Inferior parietal cortex (tissue), 1 donor: ENCODE measurements around the gene ABHD15.
A peak's percentile ranks its signal among the peaks of the same experiment; 100 is the strongest.
"Not testable (repeated sequence)": the region's sequence is repeated elsewhere in the genome, so short reads cannot be mapped to it uniquely, and the experiment has no call there.

ENCODE experiments used
- DNase-seq: peaks from one replicate; pipeline ENCODE4 v3.0.0-alpha.2; 2016; ENCODE audit errors: extremely low spot score

Gene ABHD15

DNA sequence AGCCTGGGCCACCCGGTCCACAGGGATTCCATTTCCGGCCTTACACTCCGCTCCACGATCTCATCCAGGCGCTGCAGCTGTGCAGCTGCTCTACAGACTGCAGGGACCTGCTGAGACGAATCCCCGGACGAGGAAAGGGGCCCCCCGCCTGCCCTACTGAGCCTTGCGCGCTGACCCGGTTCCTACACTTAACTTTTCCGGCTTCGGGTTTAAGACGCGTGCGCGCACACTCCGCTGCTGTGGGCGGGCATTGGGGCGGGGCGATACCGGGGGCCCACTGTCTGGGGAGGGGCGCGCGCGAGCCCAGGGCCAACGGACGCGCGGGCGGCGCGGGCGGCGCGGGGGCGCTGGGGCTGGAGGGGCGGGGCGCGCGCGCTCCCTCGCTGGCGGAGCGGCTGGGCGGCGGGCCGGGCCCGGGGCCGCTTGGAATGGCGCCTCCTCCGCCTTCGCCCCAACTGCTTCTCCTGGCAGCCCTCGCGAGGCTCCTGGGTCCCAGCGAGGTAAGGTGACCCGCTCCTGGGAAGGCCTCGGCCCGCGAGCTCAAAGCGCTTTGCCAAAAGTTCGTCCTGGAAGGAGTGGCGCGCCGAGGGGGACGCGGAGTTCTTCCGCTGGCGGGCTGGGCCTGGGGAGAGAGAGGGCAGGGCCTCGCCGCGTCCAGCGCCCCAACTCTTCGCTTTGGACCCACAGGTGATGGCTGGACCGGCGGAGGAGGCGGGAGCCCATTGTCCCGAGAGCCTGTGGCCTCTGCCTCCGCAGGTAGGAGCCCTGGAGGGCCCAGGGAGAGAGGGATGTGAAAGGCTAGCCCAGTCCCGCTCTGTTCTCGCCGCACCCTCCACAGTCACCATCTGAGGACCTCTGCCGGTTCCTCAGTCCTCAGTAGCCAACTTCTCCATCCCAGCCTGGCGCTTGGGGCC, 1.8 kb upstream of the ABHD15 start, which contains the start of gene TP53I13:
Gene TP53I13 (plus strand): TSS at position 371 of the 914 bp plus-strand sequence. CDS start 58 bp downstream, at position 429.
- DNase-seq: peak; percentile 61

- no peak for DNase-seq
These were observed 905 bp upstream of the ABHD15 start for GRCh38 chr17:29567554-29568330.

DNA sequence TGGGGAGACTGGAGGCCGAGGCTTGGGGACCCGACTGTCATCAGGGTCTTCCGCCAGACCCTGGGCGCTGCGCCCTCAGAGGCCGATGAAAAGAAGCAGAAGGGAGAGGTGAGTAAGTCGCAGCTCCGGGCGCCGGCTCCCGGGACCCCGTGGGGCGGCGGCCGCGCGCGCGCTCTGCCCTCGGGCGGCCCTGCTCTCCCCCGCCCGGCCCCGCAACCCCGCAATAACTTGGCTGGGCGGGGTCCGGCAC, 392 bp upstream of the ABHD15 start:
- DNase-seq: no peak

GRCh38 chr17:29565643-29566472, 979 bp downstream of the ABHD15 start:
- DNase-seq: no peak

GRCh38 chr17:29563816-29564215, 3.0 kb downstream of the ABHD15 start:
- DNase-seq: no peak

DNA sequence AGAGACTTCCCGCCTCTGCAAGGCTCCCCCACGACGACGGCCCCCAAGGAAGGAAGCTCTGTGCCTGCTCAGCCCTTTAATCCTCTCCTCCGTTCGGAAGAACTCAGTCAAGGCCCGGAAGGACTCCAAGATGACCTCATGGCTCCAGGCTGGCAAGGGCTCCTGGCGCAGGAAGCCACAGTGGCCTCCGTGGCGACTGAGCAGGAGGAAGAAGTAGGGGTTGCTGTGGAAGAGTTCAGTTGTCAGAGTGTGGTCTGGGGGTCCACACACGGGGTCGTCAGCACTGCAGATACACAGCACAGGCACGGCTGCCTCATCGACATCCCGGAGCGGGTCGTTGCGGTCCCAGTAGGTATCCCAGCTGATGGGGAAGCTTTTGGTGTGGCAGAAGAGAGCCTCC, 4.2 kb downstream of the ABHD15 start:
- DNase-seq: no peak

GRCh38 chr17:29561554-29562517, 5.0 kb downstream of the ABHD15 start:
- DNase-seq: no peak

GRCh38 chr17:29560316-29560715, 6.5 kb downstream of the ABHD15 start:
- DNase-seq: no peak

DNA sequence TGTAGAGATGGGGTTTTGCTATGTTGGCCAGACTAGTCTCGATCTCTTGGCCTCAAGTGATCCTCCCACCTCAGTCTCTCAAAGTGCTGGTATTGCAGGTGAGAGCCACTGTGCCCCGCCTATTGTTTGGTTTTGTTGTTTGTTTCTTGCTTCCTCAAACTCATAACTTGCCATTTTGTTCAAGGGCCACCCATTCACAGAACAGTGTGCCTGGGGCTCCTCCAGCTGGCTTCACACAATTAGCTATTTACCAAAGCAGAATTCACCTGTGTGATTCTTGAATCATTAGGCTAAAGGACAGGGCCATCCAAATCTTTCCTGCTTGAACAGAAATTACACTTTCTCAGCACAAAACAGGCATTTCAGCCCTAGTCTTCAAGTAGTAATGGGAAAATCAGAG, 7.2 kb downstream of the ABHD15 start:
- DNase-seq: no peak

GRCh38 chr17:29558139-29558538, 8.7 kb downstream of the ABHD15 start:
- not testable (repeated sequence) for DNase-seq

- DNase-seq: no peak
These were observed 9.1 kb downstream of the ABHD15 start for GRCh38 chr17:29557739-29558116.

DNA sequence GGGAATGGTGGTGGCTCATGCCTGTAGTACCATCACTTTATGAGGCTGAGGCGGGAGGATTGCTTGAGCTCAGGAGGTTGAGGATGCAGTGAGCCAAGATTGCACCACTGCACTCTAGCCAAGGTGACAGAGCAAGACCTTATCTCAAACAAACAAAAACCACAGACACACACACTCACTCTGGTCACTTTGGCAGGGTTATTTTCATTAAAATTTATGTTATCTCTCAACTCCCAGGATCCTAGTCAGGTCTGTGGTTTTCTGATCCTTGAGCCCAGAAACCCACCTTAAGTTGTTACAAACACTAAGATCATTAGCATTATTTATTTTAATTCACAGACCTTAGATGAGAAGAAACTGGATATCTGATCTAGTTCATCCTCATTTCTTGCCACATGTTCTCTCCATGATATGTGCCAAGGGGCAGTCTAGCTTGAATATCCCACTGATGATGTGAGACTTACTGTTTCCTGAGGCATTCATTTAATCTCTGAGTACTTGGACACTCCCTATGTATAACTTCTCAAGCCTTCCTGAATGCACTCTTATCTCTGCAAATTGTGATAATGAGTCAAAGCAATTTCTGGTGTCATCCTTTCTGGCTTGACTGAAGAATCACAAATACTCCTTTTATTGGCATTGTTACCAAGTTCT, 9.6 kb downstream of the ABHD15 start:
- no peak for DNase-seq

GRCh38 chr17:29555840-29556239, 11.0 kb downstream of the ABHD15 start:
- DNase-seq: no peak

DNA sequence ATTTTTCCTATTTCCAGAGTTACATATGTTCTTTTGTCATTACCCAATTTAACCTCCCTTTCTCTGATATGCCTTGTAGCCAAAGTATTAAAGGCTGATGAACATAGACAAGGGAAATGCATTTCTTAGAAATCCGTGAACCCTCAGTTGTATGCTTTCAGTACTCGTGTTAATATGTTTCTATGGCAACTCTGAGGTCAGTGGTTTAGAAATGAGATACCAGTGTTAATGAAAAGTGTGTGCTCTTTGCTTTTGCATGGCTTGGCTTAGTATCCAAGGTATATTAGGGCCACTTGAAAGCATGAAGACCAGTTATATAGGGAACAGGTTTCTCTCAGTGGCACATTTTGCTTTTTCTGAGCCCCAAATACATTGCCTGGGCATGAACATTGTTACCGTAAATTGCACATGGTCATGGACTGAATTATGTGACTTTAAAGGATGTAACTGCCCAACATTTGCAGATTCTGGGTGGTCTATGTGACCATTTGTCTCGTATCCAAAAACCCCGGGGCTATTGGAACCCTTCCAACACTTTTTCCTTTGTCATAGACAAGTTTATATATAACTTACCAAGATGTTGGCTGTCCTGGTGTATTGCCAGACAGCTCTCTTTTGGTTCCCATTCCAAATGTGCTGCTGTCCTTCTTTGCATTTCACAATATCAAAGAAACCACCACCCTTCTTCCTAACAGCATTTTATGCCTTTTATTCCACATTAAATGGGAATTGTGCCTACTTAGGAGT, 17.5 kb downstream of the ABHD15 start:
- no peak for DNase-seq

DNA sequence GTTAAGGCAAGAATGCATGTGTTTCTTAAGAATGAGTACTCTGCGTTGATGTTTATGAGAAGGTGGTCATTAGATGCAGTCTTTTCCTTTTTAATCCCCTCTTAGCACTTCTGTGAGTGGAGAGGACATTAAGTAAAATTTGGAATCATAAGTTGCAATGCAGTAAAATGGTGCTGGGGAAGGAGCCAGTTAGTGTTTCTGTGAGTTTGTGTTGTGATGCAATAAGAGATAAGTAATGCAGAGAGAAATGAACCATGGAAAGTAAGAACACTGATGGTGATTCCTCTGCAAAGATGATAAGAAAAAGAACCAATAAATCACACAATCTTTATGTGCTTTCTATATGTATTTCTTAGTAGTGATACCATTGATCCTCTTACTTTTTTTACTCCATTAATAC, 20.0 kb downstream of the ABHD15 start:
- no peak for DNase-seq

GRCh38 chr17:29546085-29546484, 20.8 kb downstream of the ABHD15 start:
- DNase-seq: no peak

DNA sequence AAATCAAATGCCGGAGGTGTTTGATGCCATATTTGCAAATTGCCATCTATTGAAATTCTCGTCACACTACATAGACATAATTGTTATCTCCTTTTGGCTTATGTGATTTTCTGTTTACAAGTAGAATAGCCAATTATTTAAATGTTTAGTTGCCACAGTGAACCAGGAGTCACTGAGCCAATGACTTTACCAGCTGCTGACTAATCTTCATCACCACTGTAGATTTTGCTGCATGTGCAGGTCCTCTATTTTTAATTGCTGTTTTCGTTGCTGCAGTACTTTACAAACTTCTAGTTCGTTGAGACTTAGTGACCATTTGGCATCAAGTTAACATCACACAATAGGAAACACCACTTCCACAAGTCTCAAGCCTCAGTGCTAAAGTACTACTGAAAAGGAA, 22.8 kb downstream of the ABHD15 start:
- DNase-seq: no peak

GRCh38 chr17:29533976-29534375, 32.9 kb downstream of the ABHD15 start:
- DNase-seq: peak; percentile 34

DNA sequence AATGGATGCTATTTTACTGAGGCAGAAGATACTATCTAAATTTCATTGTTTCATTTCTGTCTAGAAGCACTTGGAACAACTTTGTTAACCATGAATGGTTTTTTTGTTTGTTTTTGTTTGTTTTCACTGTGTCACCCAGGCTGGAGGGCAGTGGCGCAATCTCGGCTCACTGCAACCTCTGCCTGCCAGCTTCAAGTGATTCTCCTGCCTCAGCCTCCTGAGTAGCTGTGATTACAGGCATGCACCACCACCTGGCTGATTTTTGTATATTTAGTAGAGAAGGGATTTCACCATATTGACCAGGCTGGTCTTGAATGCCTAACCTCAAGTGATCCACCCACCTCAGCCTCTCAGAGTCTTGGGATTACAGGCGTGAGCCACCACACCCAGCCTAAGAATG, 40.5 kb downstream of the ABHD15 start:
- DNase-seq: no peak

- DNase-seq: no peak
These were observed 42.1 kb downstream of the ABHD15 start for GRCh38 chr17:29524692-29525091.
